Endothelial cell of umbilical vein (primary cell): ENCODE measurements around the gene MED27. TPM values are rescaled to one million over a fixed set of nuclear protein-coding genes. Genes with fewer than 3 reads are reported as not detected.

Experiments used
- BruUV-seq: library from RNA; stranded (reverse); fragments of 400-500 nt; replicated peaks from 2 replicates; lab custom pipeline; 2021; lab: Mats Ljungman, UMichigan
- CTCF ChIA-PET: fragments of 300-600, 350-600 bp; sonication (Branson Sonifier 250); formaldehyde crosslinking; loops from one replicate; lab custom pipeline; 2021; ENCODE audit warnings: antibody characterized with exemption, inconsistent platforms; lab: Charles Lee
- POLR2A ChIA-PET: fragments of 300-600, 350-600 bp; sonication (Branson Sonifier 250); formaldehyde crosslinking; loops from one replicate; lab custom pipeline; 2021; ENCODE audit warnings: antibody characterized with exemption, inconsistent platforms; lab: Charles Lee
- DNase-seq: peaks from one replicate; pipeline ENCODE4 v3.0.0-alpha.2; 2011; ENCODE audit warnings: low read depth, low spot score
- FAIRE-seq: peaks from 2 replicates; lab custom pipeline; 2011; peaks lifted over from hg19 to GRCh38; lab: Jason Lieb, UNC
- H2AFZ ChIP-seq: 2 replicates; pipeline ENCODE4 v1.6.0; 2012; ENCODE audit warnings: low read depth, low read length, control low read depth, inconsistent platforms
- H3K27ac ChIP-seq: 2 replicates; pipeline ENCODE4 v1.5.1; 2011; ENCODE audit warnings: low read depth, mild to moderate bottlenecking, control low read depth, low read length, moderate library complexity; ENCODE audit not compliant: insufficient read depth
- H3K27me3 ChIP-seq, 2 experiments: 2 replicates each; pipeline versions ENCODE4 v1.6.0 to v1.6.1; 2011; ENCODE audit warnings: low read length in 2 of 2, mixed read lengths in 1 of 2; ENCODE audit not compliant: control insufficient read depth in 2 of 2, insufficient read depth in 2 of 2
- H3K36me3 ChIP-seq, 2 experiments: 2 replicates in 1 of 2; 3 replicates in 1 of 2; pipeline ENCODE4 v1.5.1; 2011; ENCODE audit warnings: low read length in 2 of 2, mild to moderate bottlenecking in 1 of 2, moderate library complexity in 1 of 2; ENCODE audit not compliant: control insufficient read depth in 2 of 2, insufficient read depth in 2 of 2; ENCODE audit errors: extremely low read depth in 1 of 2
- H3K4me1 ChIP-seq: 3 replicates; pipeline ENCODE4 v1.5.1; 2011; ENCODE audit warnings: mild to moderate bottlenecking, low read length; ENCODE audit not compliant: control insufficient read depth, insufficient read depth; ENCODE audit errors: extremely low read depth
- H3K4me2 ChIP-seq: 2 replicates; pipeline ENCODE4 v1.6.1; 2011; ENCODE audit warnings: low read length, control low read depth, mixed read lengths; ENCODE audit not compliant: insufficient read depth
- H3K4me3 ChIP-seq, 3 experiments: fragments of 200-600 bp in 1 of 3; sonication (generic), shearing (Covaris generic) in 1 of 3; replicated peaks in 1 of 3; 2 replicates each; pipeline ENCODE4 v1.5.1; 2011 to 2016; ENCODE audit warnings: control low read depth in 3 of 3, low read length in 3 of 3, mild to moderate bottlenecking in 2 of 3, inconsistent platforms in 1 of 3, low read depth in 1 of 3, moderate library complexity in 1 of 3; ENCODE audit not compliant: insufficient read depth in 1 of 3
- H3K79me2 ChIP-seq: 2 replicates; pipeline ENCODE4 v1.6.0; 2012; ENCODE audit warnings: low read length, inconsistent platforms; ENCODE audit not compliant: control insufficient read depth, insufficient read depth
- H3K9ac ChIP-seq: replicated peaks from 2 replicates; pipeline ENCODE3; 2011; ENCODE audit warnings: low read length, control low read depth; ENCODE audit not compliant: insufficient read depth; ENCODE audit errors: extremely low read depth
- H3K9me1 ChIP-seq: replicated peaks from 3 replicates; pipeline ENCODE4 v1.6.0; 2011; ENCODE audit warnings: mild to moderate bottlenecking, low read length; ENCODE audit not compliant: control insufficient read depth, insufficient read depth; ENCODE audit errors: extremely low read depth
- H3K9me3 ChIP-seq: replicated peaks from 2 replicates; pipeline ENCODE4 v1.5.1; 2012; ENCODE audit warnings: low read length, inconsistent platforms; ENCODE audit not compliant: control insufficient read depth, insufficient read depth
- H4K20me1 ChIP-seq: replicated peaks from 2 replicates; pipeline ENCODE3; 2011; ENCODE audit warnings: mild to moderate bottlenecking, low read length; ENCODE audit not compliant: control insufficient read depth, insufficient read depth; ENCODE audit errors: extremely low read depth
- CTCF ChIP-seq, 2 donors: IDR thresholded peaks; 1 replicate in 1 of 2; 2 replicates in 1 of 2; pipeline ENCODE4 v1.5.1; 2011; ENCODE audit warnings: low read length in 2 of 2, mild to moderate bottlenecking in 2 of 2, moderate library complexity in 2 of 2, control low read depth in 1 of 2, inconsistent platforms in 1 of 2, low read depth in 1 of 2; ENCODE audit not compliant: insufficient read depth in 1 of 2; ENCODE audit errors: extremely low read depth in 1 of 2
- EZH2 ChIP-seq: IDR thresholded peaks from 2 replicates; pipeline ENCODE4 v1.6.1; 2012; ENCODE audit warnings: borderline replicate concordance, low read depth, mild to moderate bottlenecking, moderate library complexity, low read length, inconsistent platforms; ENCODE audit not compliant: severe bottlenecking
- FOS ChIP-seq: IDR thresholded peaks from 2 replicates; pipeline ENCODE4 v1.6.1; 2011; ENCODE audit warnings: mild to moderate bottlenecking, low read length, moderate library complexity, borderline replicate concordance; ENCODE audit not compliant: insufficient read depth
- GATA2 ChIP-seq: IDR thresholded peaks from 2 replicates; pipeline ENCODE4 v1.7.0; 2011; ENCODE audit warnings: low read depth, mild to moderate bottlenecking, moderate library complexity, mixed read lengths, low read length; ENCODE audit not compliant: insufficient read length, insufficient read depth
- JUN ChIP-seq: IDR thresholded peaks from 2 replicates; pipeline ENCODE4 v1.6.1; 2011; ENCODE audit warnings: borderline replicate concordance, low read depth; ENCODE audit not compliant: insufficient read length, insufficient read depth
- MAX ChIP-seq: IDR thresholded peaks from 2 replicates; pipeline ENCODE4 v1.6.1; 2011; ENCODE audit not compliant: insufficient read depth, insufficient read length
- MYC ChIP-seq: IDR thresholded peaks from one replicate; pipeline ENCODE4 v1.6.1; 2011; ENCODE audit warnings: mild to moderate bottlenecking, low read depth, low read length
- POLR2A ChIP-seq: IDR thresholded peaks from 2 replicates; pipeline ENCODE4 v1.6.1; 2012; ENCODE audit warnings: low read depth, mild to moderate bottlenecking, control low read depth, low read length
- POLR2AphosphoS5 ChIP-seq: IDR thresholded peaks from 2 replicates; pipeline ENCODE4 v1.6.1; 2012; ENCODE audit warnings: low read depth, mild to moderate bottlenecking, control low read depth, low read length, moderate library complexity; ENCODE audit not compliant: insufficient read depth
- dilution Hi-C: fragments of 300-500 bp; cut with MboI; formaldehyde crosslinking; loops from one replicate; pipeline ENCODE4 v1.15.0; 2019; ENCODE audit warnings: low sequenced_read_pairs; ENCODE audit not compliant: extremely low pct_ligation_motif_present
- intact Hi-C: fragments of 100-400 bp; cut with micrococcal nuclease; formaldehyde crosslinking; loops from one replicate; pipeline ENCODE4 v1.10.0; 2022
- polyA plus RNA-seq, 4 experiments: library from polyadenylated mRNA; depleted of rRNA in 3 of 4; stranded (reverse) in 3 of 4; unstranded in 1 of 4; fragments of >200 nt; gene quantifications; 2 replicates each; pipeline versions ENCODE4 v1.2.1 to v1.2.3, GENCODE V29; 2011 to 2012; ENCODE audit warnings: missing spikeins in 1 of 4
- total RNA-seq: library from RNA; stranded (reverse); gene quantifications from 2 replicates; pipeline ENCODE4 v1.2.3, GENCODE V29; 2021

The MED27 gene
- total and polyA plus RNA-seq, 2 donors (not counting 3 experiments of a cell fraction or from before 2014, with no cell fraction given), result 27.9 to 47.8 TPM

GRCh38 chr9:132099167-132099566, 19.5 kb upstream of the MED27 start:
- no peak overlapping the region for H2AFZ ChIP-seq
- intact Hi-C loops, result no loop called here
- FAIRE-seq (no peak), DNase-seq (no peak)
- no peak overlapping the region for H3K27ac ChIP-seq
- no peaks in the 10 kb centered on the region for H4K20me1 ChIP-seq
- ChIA-PET POLR2A (no interaction called here), CTCF (no interaction called here)
- no peak overlapping the region for H3K4me2 ChIP-seq
- no peak for TF ChIP-seq MYC
- TF ChIP-seq FOS, result no peak
- TF ChIP-seq EZH2, result no peak
- TF ChIP-seq POLR2A, result no peak
- TF ChIP-seq MAX, result no peak
- TF ChIP-seq CTCF (IDR thresholded peaks at IDR 0.05; ENCODE audit: extremely low read depth in 1 of 2, insufficient read depth in 1 of 2, low read depth in 1 of 2, low read length in 2 of 2), result no peak
- TF ChIP-seq POLR2AphosphoS5, result no peak
- no peak for TF ChIP-seq GATA2
- TF ChIP-seq JUN, result no peak
- dilution Hi-C loops, result no loop called here
- H3K27me3 ChIP-seq, result peaks cover 1 to 4% of the 10 kb centered on the region in 2 experiments
- H3K4me3 ChIP-seq, result no peak overlapping the region
- no peaks in the 10 kb centered on the region for H3K9me1 ChIP-seq
- H3K36me3 ChIP-seq, result no peaks in the 10 kb centered on the region
- no peaks in the 10 kb centered on the region for H3K79me2 ChIP-seq
- BruUV-seq, result no TSS peak
- no peaks in the 10 kb centered on the region for H3K4me1 ChIP-seq
- no peak overlapping the region for H3K9ac ChIP-seq
- no peaks in the 10 kb centered on the region for H3K9me3 ChIP-seq
